Measurements from ENCODE around the gene VGLL4. TPM values are rescaled to one million over a fixed set of nuclear protein-coding genes. Genes with fewer than 3 reads are reported as not detected.

Gene VGLL4
- total RNA-seq, 1 donor from 2014 or later: 75.6 TPM

DNA sequence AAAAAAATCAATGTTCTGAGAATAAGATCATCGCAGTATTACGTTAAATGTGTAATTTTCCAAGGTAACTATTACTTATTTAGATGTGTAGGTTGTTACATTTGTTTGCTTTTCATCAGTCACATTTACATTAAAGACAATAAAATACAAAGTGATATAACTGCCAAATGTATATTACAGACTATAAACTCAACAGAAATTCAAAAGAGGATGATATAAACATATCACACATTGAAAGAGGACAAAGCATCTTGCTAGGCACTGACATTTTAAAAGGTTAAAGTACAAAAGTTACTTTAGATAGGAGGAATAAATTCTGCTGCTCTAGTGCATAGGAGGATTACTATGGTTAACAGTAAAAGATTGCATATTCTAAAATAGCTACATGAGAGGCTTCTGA is 16.1 kb downstream of the VGLL4 start:
- DNase-seq: no peak

DNA sequence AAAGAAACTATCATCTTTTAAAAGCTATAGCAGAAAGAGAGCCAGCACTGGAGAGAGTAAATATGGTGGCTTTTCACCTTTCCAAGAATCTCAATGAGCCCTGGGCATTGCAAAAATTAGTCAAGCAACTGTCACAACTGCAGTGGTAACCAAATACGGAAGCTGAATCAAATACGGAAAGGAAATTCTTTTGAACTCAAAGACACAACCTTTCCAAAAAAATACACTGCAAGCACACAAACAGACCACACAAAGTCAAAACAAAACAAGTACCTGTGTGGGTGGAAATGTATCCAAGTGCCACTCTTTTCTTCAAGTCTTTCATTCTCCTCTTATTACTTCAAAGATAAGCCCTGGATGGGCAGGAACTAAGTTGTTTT is 17.6 kb downstream of the VGLL4 start:
- DNase-seq: no peak

DNA sequence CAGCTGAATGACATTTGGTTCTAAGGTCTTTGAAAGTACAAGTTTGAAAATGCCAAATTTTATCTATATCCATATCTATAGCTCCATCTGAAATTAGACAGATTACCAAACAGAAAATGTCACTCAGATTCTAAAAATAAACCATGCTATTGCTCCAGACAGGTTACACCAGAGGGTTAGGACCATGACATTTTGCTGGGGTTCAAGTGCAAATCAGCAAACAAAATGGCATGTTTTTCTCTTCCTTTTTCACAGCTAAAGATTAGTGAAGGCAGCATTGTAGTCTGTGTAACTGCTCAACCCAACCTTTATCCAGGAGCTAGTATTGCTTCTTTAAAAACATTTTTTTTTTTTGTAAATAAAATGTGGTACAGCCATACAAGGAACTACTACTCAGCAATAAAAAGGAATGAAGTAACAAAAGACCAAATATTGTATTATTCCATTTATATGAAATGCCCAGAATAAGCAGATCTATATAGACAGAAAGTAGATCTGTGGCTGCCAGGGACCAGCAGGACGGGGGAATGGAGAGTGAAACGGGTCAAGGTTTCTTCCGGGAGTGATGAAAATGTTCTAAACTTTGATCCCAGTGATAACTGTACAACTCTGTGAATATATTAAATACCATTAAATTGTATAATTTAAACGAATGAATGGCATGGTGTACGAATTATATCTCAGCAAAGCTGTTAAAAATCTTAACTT is 18.2 kb downstream of the VGLL4 start:
- DNase-seq: no peak

DNA sequence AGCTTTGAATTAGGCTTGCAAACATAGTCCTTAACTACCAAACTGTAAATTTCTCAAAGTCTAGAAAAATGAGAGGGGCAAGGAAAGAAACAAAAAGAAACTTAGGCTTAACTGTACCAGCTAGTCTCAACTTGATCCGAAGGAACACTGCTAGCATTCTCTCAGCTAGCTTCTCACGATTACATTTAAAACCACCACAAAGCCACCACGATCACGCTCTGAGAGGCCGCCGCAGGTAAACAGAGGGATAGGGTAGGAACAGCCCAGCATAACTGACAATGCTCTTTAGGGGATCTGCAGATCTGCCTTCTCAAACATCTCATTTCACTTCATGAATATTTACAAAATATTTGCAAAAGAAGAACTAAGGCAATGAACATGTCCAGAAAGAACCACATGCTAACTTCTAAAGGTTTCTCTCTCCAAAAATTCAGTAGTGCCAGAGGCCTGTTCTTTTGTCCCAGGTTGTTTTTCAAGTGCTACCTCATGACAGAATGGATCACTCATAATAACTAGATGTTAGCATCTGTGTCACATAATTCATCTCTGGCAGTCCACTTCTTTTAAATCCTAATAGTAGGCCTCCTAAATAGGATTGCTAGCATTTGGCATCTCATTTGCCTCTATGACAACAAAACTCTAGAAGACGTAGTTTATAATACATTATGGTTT is 18.9 kb downstream of the VGLL4 start:
- no peak for DNase-seq

DNA sequence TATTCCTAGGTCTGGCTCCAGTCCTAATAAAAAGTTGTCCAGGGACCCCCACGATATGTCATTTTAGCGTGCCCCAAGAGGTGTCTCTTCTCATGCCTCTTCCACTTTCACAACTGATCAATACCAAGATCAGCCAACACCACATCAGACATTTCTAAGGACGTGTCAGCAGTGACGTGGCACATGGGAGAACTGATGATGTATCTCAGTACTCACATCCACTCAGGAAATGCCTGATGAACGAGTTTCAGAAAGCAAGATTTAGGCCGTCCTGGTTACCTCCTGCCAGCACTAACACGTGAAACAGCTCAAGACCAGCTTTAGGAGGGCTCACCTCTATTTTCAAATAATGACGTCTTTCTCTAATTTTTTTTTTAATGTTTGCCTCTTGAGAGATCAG is 19.6 kb downstream of the VGLL4 start:
- DNase-seq: no peak

DNA sequence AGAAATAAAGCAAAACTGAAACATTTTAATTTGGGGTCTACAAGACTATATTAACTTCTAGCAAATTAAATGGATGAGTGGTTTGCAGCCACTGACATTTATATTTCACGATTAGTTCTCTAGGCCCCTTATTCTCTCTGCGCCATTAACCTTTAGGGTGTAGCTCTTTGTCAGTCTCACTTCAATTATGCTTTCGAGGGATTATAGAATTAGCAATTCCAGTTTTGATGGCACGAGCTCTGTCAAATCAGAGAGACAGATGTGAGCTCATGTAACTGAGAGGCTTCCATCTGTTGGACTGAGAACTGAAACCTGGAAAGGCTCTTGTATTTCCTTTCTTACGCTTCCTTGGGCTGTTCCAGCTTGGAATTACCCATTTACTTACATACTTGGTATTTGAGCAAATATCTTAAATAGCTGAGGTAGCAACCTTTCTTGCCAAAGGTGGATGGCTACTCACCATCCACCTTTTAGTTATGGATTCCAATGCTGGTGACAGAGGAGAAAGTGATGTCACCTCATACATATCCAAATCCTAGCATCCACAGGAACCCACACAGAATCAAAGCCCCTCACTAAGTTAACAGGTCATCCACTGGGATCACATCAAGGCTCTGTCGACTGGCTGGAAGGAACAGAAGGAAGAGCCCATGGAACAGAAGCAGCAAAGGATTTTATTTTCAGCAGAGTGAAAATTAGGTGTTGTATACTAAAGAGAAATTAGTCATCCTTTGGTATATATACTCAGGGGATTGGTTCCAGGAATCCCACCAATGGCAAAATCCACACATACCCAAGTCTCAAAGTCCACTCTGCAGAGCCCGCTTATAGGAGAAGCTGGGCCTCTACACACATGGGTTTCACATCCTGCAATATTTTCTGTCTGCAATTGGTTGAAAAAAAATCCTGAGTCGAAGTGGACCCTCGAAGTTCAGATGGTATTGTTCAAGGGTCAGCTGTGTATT is 20.8 kb downstream of the VGLL4 start:
- no peak for DNase-seq

DNA sequence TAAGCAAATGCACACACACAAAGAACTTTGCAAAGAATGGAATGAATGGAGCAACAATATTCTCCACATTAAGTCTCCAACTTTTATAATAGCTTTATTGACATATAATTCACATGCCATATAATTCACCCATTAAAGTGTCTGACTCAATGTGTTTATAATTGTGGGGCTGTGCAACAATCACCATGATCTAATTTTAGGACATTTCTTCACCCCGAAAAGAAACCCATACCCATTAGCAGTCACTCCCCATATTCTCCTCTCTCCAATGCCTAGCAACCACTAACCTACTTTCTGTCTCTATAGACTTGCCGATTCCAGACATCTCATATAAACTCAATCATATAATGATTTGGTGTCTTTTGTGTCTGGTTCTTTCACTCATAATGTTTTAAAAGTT is 22.6 kb downstream of the VGLL4 start:
- DNase-seq: no peak

DNA sequence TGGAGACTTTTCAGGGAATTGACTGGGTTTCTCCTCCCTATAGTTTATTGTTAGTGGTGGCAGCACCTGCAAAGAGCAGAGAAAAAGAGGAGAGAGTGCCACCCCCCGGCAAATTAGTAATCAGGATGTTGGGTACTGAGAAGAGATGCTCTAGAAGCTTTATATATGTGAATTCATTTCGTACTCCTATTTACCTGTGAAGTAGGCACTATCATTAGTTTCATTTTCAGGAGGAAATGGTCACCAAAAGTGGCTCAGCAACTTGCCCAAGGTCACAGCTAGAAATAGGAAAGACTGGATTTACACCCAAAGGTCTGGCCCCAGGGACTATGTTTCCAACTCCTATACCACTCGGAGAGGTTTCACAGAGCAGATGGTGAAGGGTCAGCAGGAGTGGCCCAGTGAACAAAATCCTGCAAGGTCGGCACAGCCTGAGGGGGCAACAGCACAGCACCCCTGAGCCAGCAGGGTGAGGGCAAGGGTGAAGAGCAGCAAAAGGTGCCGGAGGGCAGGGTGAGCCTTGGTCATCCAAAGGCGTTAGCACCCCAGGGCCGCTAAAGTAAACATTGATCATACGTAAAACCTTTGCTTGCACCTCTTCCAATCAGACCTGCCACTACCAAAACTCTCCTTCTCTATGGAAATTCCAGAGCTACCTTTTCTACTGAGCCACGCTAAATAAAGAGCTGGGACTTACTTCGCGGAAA is 23.6 kb downstream of the VGLL4 start:
- no peak for DNase-seq

DNA sequence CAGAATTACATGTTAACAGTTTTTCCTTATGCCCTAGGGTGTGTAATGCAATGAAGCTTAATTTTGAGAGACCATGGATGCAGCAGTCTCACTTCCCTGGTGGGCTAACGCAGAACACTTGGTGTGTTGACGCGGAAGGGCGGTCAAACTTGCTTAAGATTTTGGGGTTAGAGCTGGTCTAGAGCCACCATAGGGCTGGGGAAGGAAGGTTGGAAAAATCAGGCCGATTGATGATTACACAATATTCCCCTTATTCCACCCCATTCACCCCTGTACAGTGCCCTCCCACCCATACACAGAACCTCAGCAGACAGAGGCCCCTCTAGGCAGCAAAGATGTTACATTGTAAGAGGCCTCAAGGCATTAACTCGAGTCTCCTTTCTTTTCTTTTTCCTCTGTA is 24.3 kb downstream of the VGLL4 start:
- DNase-seq: no peak

DNA sequence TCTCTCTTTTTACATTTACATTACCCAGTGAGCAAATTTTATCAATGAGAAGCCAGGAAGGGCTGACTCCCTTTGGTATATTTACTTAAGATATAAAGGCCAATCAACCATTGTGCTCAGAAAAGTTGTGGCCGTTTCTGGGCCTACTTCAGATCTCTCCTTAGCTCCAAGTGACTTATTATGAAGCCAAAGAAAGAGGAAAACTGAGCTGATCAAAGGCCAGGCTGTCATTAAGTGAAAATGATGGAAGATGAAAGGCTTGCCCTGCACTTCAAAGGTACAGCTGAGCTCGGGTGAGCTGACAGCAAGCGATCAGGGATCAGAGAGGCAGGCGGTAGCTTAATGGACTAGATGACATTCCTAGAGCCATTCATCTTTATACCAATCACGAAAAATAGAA is 24.8 kb downstream of the VGLL4 start:
- DNase-seq: no peak

DNA sequence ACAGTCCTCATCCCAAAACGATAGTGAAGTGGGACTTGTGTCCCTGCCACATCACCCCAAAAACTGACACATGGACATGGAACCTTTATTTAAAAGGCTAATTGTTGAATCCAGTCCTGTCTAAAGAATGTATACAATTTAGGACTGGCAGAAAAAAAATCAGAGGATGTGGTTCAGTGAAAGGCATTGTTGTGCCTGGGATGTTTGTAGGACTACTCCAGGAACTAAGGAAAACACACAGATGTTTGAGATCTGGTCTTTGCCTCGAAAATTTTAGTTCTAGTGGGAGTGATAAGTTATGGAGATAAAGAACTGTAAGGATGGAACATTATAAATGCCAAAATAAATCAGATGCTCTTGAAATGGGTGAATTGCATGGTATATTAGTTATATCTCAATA is 27.2 kb downstream of the VGLL4 start:
- no peak for DNase-seq

DNA sequence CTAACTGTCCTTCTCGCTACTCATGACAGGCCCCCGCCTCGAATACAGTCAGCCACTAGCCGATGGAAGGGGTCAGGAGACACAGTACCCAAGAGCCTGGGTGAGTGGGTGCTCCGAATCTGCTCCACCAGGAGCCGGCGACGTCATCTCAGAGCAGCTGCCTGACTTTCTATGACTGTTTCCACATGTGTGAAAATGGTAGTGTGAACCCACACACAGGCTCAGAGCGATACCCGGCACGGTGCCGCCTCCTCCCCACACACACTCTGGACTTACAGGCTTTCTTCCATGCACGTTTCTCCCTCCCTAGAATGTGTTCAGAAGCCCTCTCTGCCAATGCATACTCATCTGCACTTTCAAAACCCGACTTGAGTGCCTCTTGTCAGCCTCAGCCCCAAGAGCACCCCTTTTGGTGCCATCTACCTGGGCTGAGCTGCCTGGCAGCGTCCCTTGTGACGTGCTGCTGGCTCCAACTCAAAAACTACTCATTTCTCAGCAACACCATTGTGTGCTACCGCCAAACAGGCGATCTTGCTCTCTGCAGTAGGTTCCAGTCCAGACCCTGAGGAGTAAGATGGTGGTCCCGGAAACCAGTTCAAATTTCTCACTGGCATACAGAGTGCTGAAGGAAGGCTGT is 29.7 kb downstream of the VGLL4 start:
- no peak for DNase-seq

DNA sequence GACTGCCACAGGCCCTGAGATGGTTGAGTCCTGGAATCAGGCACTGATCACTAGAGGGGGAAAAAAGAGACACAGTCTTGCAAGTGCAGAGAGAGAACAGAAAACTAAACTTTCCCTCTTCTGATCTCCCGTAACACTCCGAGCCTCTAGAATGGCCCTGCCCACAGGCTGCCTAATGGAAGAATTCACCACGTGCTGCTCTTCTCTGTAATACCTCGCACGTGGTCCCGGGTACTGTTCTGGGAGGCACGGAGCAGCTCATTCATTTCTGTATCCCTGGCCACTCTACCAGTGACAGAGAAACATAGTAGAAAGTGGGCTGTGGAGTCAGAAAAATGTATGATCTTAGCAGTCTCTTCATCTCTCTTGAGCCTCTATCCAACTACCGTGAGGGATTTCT is 30.4 kb downstream of the VGLL4 start:
- DNase-seq: no peak

DNA sequence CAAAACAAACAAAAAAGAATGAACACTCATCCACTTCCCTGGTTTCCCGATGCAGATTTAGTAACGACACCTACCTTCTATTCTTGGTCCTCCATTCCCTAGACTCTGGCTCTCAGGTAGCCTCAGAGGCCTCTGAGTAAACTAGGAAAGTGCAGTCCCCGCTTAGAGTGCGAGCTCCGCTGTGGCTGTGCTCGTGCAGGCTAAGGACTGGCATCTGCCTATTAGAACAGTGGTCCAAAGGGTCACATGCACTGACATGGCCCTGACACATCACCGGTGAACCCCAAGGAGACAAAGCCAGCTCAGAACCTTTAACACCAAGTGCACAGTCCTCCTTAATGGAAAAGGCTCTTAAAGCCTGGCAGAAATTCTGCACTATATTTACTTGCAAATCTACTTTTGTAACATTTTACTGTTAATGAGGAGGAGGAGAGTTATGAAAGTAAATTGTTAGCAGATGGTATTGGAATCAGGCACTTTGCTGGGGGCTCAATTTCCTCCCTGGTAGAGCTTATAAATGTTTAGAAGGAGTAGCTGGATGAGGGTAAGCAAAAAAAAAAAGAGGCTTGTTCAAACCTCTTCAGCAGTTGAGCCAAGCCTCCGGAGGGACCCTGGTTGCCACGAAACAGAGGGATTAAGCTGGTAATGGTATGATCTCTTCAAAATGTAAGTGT is 31.1 kb downstream of the VGLL4 start:
- DNase-seq: no peak

DNA sequence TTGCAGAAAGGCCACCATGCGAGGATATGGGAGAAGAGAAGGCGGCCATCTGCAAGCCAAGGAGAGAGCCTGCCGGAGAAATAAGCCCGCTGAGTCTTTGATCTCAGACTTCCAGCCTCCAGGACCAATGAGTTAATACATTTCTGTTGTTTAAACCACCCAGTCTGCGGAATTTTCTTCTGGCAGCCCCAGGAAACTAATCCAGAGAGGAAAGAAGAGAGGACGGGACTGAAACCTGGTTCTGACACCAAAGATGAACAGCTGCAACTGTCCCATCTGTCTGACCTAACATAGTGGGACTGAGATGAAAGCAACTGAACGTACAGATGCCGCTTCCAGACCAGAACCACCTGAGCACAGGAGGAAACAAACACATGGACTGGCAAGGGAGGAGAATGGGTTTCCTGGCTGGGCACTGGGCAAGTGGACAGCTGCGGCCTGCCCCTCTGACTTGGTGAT is 32.3 kb downstream of the VGLL4 start:
- DNase-seq: no peak

DNA sequence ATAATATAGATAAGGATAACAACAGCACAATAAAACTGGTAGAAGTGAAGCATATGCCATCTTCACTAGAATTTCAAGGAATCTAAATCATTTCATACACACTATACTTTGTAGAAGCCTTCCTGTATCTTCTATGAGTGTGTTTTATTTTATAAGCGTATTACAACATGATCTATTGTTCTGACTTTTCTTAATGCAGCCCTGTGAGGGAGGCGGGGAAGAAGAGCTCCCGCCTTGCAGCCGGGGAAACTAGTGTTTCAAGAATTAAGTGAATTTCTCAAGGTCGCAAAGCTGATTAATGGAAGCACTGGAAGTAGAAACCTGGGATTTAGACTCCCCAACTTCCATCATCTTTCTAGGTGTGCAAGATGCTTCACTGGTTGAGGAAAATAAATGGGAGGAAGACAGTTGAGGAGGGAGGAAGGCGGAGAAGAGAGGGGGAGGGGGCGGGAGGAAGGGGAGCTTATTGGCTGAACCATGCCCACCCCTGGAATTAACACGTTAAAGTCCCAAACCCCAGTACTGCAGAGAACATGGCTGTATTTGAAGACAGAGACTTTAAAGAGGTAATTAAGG is 32.9 kb downstream of the VGLL4 start:
- DNase-seq: no peak

DNA sequence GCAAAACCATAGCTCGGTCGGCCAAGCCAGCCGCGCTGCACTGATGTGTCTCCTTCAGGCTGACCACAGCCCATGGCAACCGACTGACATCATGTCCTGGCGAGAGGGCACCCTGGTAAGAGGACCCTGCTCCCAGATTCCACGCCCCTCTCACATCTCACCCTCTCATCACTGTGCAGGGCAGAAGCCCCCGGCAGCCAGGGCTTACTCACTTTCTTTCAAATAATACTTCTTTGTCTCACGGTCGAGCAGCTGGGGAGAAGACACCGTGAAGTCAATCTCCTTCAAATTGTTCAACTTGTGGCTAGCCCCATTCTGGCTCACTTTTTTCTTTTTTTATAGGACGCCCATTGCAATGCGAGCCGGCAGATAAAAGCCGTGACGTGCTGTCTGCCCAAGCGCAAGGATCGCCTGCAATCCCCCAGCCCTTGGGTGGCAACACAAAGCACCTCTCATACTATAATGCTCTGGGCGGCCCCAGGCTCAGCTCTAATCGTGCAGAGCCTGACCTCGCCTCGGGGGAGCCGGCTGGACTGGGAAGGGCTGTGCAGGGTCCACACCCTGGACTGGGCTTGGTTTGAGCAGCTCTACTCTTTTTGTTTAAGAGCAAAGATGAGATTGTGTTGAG is 33.6 kb downstream of the VGLL4 start:
- DNase-seq: peak; percentile 70

DNA sequence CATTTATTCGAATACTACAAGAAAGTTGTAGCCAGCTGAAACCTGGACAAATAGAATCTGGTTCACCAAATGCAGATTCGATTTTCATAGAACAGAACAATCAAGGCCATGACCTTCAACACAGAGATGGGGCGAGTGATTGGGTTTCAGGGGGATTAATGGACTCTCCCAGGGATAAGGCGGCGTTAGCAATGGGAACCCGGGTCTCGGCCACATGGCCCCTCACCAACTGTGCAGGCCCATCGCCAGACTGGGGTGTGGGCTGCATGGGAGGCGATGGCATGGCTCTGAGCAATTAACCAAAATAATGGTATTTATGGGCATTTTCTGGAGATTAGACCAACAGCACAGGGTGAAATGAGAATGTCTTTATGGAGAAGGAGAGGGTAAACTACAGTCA is 34.2 kb downstream of the VGLL4 start:
- DNase-seq: no peak

DNA sequence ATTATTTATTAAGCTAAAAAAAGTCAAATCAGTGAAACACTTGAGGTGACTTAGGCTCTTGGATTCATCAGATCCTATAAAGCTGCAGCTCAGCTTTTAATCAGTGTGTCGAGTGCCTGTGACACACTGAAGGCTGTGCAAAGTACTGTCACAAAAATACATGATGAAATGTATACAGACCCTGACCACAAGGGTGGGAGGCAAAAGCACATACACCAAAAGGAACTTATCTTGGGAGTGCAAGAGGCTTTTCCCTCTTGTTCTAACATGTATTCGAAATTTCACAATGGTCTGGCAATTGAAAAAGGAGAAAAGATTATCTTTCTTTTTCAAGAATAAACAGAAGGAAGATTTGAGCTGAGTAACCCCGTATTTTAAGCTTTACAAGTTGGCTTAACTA is 35.9 kb downstream of the VGLL4 start:
- DNase-seq: no peak

DNA sequence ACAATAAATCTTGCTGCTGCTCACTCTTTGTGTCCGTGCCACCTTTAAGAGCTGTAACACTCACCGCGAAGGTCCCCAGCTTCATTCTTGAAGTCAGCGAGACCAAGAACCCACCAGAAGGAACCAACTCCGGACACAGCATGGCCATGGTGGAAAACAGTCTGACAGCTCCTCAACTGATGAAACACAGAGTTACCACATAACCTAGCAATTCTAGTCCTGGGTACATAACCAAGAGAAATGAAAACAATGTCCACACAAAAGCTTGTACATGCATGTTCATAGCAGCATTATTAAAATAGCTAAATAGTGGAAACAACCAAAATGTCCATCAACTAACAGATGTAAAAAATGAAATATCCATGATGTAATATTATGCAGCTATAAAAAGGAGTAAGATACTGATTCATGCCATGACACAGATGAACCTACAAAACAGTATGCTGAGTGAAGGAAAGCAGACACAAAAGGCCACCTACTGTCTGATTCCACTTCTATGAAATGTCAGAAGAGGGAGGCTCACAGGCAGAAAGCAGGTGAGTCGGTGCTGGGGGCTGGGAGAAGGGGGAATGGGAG is 36.8 kb downstream of the VGLL4 start:
- no peak for DNase-seq

All from tongue (tissue), 2 donors.